Muscle of leg (tissue), 11 donors: ENCODE data around the gene LPO. TPM values are rescaled to one million over a fixed set of nuclear protein-coding genes. Genes with fewer than 3 reads are reported as not detected.

Experiments used
- DNase-seq: peaks from one replicate; pipeline ENCODE4 v3.0.0; 2013
- H3K27ac ChIP-seq: one replicate; pipeline ENCODE4 v1.5.1; 2013; ENCODE audit warnings: mild to moderate bottlenecking, low read length, control low read depth
- H3K27me3 ChIP-seq: one replicate; pipeline ENCODE4 v1.6.1; 2013; ENCODE audit warnings: low read length; ENCODE audit not compliant: control insufficient read depth, insufficient read depth
- H3K36me3 ChIP-seq: one replicate; pipeline ENCODE4 v1.6.1; 2013; ENCODE audit warnings: low read length; ENCODE audit not compliant: control insufficient read depth, insufficient read depth
- H3K4me1 ChIP-seq: one replicate; pipeline ENCODE4 v1.6.1; 2013; ENCODE audit warnings: low read length; ENCODE audit not compliant: control insufficient read depth, insufficient read depth
- H3K4me3 ChIP-seq: one replicate; pipeline ENCODE4 v1.5.1; 2013; ENCODE audit warnings: low read length, control low read depth
- H3K9me3 ChIP-seq: replicated peaks from 2 replicates; pipeline ENCODE4 v1.6.1; 2013; ENCODE audit warnings: low read depth, low read length; ENCODE audit not compliant: control insufficient read depth
- WGBS: methylation state at CpG from one replicate; pipeline ENCODE4 v1.1.5; 2013; ENCODE audit warnings: missing lambda C conversion rate; ENCODE audit not compliant: insufficient coverage; 5-methylcytosine and 5-hydroxymethylcytosine counted together
- polyA plus RNA-seq, 8 donors: library from polyadenylated mRNA; unstranded; fragments of 120-200 nt; gene quantifications; one replicate each; pipeline versions ENCODE4 v1.2.1 to v1.2.3, GENCODE V29; 2013; ENCODE audit warnings: inconsistent platforms in 1 of 8, low replicate concordance in 1 of 8; ENCODE audit not compliant: insufficient read length in 8 of 8, insufficient read depth in 1 of 8
- total RNA-seq: library from RNA; stranded (reverse); fragments of 120-200 nt; gene quantifications from one replicate; pipeline ENCODE4 v1.2.4, GENCODE V29; 2013

The LPO gene
- total and polyA plus RNA-seq, 9 donors = 0.05 to 0.40 (median 0.11) TPM; not detected in 2

DNA sequence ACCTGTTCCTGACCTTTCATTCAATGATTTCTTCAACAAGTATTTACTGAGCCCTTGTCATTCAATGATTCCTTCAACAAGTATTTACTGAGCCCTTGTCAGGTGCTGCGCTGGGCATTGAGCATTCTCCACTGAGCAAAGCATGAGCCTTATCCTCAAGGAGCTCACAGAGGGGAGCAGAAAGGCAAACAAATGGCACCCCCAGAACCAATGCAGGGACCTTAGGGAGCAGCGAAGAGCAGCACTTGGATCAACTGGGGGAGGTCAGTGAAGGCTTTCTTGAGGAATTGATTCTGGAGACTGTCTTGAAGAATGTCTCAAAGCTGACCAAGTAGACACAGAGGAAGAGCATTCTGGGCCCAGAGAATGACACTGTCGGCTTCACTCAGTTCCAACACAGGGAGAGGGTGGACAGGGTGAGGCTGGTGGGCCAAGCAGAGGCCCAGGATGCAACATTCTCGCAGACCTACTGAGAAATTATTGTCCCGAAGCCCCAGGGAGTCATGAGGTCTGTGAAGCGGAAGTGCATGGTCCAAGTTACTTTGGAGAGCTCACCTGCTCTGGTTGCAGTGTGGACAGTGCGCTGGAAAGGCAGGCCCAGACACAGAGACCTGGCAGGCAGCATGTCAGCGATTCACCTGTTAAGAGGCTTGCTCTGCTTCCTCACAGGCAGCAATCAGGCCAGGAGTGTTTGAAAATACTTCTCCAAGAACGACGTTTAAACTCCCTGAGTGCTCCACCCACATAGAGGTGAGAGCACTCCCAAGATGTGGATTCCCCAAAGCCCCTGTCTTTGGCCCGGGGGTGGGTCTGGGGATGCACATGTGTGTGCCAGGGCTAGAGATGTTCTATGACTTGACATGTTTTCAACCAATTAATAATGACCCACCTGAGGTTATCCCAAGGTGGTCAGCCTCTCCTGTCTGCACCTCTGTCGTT lies 45.6 kb downstream of the LPO start:
- DNase-seq = no peak
- no peaks in the 10 kb centered on the region for H3K36me3 ChIP-seq
- peaks cover 17% of the 10 kb centered on the region for H3K4me1 ChIP-seq
- peaks cover 12% of the 10 kb centered on the region for H3K27me3 ChIP-seq
- no peak overlapping the region for H3K27ac ChIP-seq
- no peak overlapping the region for H3K4me3 ChIP-seq
- H3K9me3 ChIP-seq = no peaks in the 10 kb centered on the region
- 85% methylated on average over 7 of the region's 12 CpGs for whole genome bisulfite sequencing

DNA sequence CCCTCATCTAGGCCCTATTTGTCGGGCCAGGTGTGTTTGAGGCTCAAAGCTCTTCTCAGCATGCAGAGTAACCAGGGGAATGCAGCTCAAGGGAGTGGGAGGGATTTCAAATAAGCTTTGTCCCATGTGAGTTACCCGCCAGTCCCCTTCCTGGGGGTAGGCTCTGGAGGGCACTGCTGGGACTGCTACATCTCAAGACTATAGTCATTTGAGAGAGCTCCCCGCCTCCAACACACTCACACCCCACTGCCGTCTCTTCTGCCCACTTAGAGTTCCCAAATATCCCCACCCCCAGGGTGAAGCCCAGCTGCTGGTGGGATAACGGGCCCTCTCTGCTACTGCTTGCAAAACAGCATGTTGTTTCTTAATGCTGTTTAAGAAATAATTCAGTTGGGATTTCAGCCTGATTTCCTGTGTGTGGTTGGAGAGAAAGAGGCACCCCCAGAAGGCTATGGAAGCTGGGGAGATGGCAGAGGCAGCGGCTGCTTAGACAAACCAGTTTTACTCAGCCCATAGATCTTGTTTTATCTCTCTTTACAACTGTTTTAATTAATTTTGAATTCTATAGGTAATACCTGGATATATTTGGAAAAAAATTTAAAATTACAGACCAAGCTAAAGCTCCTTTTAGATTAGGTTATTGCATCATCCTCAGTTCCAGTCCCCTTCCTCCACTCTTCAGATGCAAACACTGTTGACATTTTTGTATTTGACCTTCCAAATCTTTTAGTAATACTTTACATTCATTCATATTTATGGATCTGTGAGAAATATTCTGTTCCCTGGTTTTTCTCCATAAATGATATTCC lies 46.4 kb downstream of the LPO start:
- Histone ChIP-seq H3K9me3 (no peaks in the 10 kb centered on the region), H3K27me3 (peaks cover 9% of the 10 kb centered on the region), H3K27ac (no peak overlapping the region), H3K4me3 (no peak overlapping the region), H3K4me1 (peaks cover 8% of the 10 kb centered on the region), H3K36me3 (no peaks in the 10 kb centered on the region)
- WGBS = 57% methylated on average over 1 of the region's 6 CpGs
- no peak for DNase-seq

DNA sequence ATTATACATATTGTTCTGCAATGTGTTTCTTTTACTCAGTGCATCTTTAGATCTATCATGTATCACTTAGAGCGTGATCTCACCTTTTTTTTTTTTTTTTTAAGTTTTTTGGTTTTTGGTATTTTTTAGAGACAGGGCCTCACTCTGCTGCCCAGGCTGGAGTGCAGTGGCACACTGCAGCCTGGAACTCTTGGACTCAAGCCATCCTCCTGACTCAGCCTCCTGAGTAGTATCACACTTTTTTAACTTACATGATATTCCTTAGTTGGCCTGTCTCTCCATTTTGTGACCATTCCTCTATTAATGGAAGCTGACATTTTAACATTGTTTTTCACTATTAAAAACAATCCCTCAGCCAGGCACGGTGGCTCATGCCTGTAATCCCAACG lies 47.0 kb downstream of the LPO start:
- peaks cover 9% of the 10 kb centered on the region for H3K27me3 ChIP-seq
- WGBS = no CpG with 5 or more reads among the region's 3 CpGs

DNA sequence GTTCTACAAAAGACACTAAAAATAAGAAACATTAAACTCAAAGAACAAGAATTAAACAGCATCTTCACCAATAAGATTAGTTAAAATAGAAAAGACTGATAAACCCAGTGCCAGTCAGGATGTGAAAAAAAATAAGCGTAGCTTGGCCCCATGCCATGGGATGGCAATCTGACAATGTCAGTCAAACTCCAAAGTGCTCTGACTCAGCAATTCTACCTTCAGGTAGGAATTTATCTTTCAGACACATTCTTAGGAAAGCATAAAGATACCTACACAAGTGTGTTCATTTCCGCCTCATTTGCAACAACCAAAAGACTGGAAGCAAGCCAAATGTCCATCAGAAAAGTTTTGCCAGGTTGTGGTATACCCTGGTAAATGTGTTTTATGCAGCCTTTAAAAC lies 51.5 kb downstream of the LPO start:
- no peaks in the 10 kb centered on the region for H3K4me1 ChIP-seq
- no peak for DNase-seq
- no peak overlapping the region for H3K27ac ChIP-seq
- WGBS = 67% methylated on average over 1 of the region's 2 CpGs
- no peak overlapping the region for H3K4me3 ChIP-seq
- no peaks in the 10 kb centered on the region for H3K36me3 ChIP-seq
- H3K27me3 ChIP-seq = peaks cover 8% of the 10 kb centered on the region
- no peaks in the 10 kb centered on the region for H3K9me3 ChIP-seq

More for the DNA sequence above, 47.0 kb downstream of the LPO start:
- H3K4me3 ChIP-seq = no peak overlapping the region
- H3K9me3 ChIP-seq = no peaks in the 10 kb centered on the region
- H3K36me3 ChIP-seq = no peaks in the 10 kb centered on the region
- no peak for DNase-seq
- H3K27ac ChIP-seq = no peak overlapping the region
- peaks cover 6% of the 10 kb centered on the region for H3K4me1 ChIP-seq

DNA sequence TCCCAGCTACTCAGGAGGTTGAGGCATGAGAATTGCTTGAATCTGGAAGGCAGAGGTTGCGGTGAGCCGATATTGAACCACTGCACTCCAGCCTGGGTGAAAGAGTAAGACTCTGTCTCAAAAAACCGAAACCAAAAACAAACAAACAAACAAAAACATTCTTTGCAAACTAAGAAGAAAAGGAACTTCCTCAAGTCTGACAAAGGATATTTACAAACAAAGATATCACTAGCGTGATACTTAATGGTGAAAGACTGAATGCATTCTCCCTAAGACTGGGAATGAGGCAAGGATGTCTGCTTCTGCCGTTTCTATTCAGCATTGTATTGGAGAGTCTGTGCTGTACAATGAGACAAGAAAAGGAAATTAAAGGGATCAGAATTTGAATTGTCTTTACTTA lies 52.9 kb downstream of the LPO start:
- WGBS = no CpG with 5 or more reads among the region's 5 CpGs
- Histone ChIP-seq H3K36me3 (no peaks in the 10 kb centered on the region), H3K4me1 (no peaks in the 10 kb centered on the region), H3K9me3 (no peaks in the 10 kb centered on the region), H3K4me3 (no peak overlapping the region), H3K27ac (no peak overlapping the region), H3K27me3 (peaks cover 8% of the 10 kb centered on the region)
- no peak for DNase-seq

DNA sequence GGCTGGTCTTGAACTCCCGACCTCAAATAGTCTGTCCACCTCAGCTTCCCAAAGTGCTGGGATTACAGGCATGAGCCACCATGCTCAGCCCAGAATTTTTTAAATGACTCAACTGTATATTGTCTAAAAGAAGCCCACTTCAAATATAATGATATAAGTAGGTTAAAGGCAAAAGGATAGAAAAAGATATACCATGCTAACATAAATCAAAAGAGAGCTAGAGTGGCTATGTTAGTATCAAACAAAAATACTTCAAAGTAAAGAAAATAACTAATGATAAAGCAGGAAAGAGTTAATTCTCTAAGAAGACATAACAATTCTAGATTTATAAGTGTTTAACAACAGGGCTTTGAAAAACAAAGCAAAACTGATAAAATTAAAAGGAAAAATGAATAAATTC lies 55.6 kb downstream of the LPO start:
- no peaks in the 10 kb centered on the region for H3K36me3 ChIP-seq
- DNase-seq = no peak
- H3K27ac ChIP-seq = no peak overlapping the region
- no CpG with 5 or more reads among the region's 1 CpG for WGBS
- no peaks in the 10 kb centered on the region for H3K4me1 ChIP-seq
- no peaks in the 10 kb centered on the region for H3K9me3 ChIP-seq
- H3K27me3 ChIP-seq = peaks cover 6% of the 10 kb centered on the region
- H3K4me3 ChIP-seq = no peak overlapping the region

DNA sequence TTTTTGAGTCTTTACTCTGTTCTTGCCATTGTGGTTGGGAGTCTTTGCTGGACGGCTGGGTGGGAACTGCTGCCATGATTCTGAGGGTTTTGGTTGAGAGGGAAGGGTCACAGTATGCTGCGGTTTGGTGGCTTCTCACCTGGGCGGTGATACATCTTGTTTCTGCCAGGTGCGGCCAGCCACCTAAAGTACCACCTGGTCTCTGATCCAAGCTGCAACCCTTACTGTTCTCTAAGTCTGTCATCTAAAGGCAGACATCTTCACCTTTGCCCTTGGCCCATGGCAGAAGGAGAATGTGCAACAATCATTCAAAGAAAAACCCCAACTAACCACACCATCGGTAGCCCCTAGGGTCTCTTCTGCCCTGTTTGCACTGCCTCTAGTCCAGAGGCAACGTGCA lies 62.0 kb downstream of the LPO start:
- H3K27me3 ChIP-seq = no peaks in the 10 kb centered on the region
- H3K4me3 ChIP-seq = no peak overlapping the region
- H3K27ac ChIP-seq = no peak overlapping the region
- WGBS = 80% methylated on average over 4 of the region's 6 CpGs
- H3K36me3 ChIP-seq = no peaks in the 10 kb centered on the region
- H3K9me3 ChIP-seq = no peaks in the 10 kb centered on the region
- no peak for DNase-seq
- H3K4me1 ChIP-seq = peaks cover 7% of the 10 kb centered on the region

DNA sequence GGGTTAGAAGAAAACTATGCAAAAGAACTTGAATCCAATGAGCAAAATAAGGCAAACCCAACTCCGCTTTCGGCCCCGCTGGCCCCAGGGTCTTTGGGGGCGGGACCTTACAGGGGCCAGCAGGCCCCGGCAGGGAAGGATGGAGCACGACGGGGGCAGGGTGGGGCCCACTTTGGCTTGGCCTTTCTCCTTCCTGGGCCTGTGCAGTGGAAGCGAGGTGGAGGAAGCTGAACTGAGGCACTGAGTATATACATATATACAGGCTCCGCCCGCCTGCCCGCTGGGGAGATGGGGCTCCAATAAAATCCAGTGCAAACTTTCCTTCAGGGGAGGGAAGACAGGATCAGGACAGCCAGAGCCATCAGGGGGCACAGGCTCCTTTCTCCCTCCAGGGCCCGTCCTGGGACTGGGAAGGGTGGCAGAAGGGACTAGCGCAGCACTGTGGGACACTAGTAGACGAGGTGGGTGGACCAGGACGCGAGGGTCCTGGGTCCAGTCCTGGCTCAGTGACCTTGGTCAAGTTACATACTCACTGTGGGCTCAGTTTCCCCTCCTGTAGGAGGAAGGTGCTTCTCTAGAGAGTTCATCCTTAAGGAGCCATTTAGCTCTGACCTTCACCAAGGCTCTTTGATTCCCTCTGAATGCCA lies 63.2 kb downstream of the LPO start:
- Histone ChIP-seq H3K4me3 (no peak overlapping the region), H3K4me1 (peaks cover 7% of the 10 kb centered on the region), H3K36me3 (no peaks in the 10 kb centered on the region), H3K9me3 (no peaks in the 10 kb centered on the region), H3K27ac (no peak overlapping the region), H3K27me3 (no peaks in the 10 kb centered on the region)
- WGBS = 88% methylated on average over 9 of the region's 16 CpGs
- no peak for DNase-seq

DNA sequence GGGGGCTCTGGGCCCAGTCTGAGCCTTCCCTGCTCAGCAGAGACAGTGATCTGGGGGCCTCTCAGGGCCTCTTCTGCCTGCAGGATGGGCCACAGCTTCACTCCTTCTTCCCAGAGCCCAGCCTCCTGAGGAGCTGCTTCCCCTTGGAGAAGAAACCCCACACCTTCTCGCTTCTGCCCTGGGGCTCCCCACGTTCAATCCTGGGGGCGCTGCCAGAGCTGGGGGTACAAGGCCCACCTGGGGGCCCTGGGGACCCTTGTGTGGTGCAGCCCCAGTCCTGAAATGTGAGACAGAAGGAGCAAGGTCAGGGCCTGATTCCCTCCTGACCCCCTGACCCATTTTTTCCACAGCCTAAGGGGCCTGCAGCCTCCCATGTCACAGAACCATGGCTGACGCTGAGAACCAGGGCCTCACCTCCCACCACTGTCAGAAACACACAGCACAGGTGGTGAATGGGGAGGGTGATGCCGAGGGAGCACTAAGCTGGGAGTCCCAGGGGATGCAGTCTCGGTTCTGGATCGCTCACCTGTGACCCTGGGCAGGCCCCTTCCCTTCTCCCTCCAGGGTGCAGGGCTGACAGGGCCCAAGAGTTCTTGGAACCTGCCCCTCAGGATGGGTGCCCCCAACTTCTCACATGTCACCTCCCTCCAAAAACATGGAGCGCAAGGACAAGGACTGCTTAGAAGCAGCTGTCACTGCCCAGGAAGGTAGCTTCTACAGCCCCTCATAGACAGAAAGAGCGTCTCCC lies 64.0 kb downstream of the LPO start:
- H3K9me3 ChIP-seq = no peaks in the 10 kb centered on the region
- no peak overlapping the region for H3K27ac ChIP-seq
- no peak overlapping the region for H3K4me3 ChIP-seq
- H3K36me3 ChIP-seq = no peaks in the 10 kb centered on the region
- no peaks in the 10 kb centered on the region for H3K27me3 ChIP-seq
- DNase-seq = no peak
- H3K4me1 ChIP-seq = peaks cover 7% of the 10 kb centered on the region
- 76% methylated on average over 3 of the region's 9 CpGs for WGBS
